Uterus (tissue), 4 donors: ENCODE data around the gene LIMCH1. TPM values are rescaled to one million over a fixed set of nuclear protein-coding genes. Genes with fewer than 3 reads are reported as not detected.
A peak's percentile ranks its signal among the peaks of the same experiment; 100 is the strongest.

Experiments
- DNase-seq, 2 donors: peaks; one replicate each; pipeline ENCODE4 v3.0.0-alpha.2; 2019 to 2020
- H3K27ac ChIP-seq, 2 donors: fragments of 200-600 bp; sonication (generic); 1 replicate in 1 of 2; 2 replicates in 1 of 2; pipeline ENCODE4 v1.5.1; 2016 to 2018
- H3K27me3 ChIP-seq, 2 donors: fragments of 200-600 bp; sonication (generic); one replicate each; pipeline ENCODE4 v1.5.1; 2018 to 2019; ENCODE audit warnings: control low read depth in 1 of 2
- H3K36me3 ChIP-seq, 2 donors: fragments of 200-600 bp; sonication (generic); one replicate each; pipeline ENCODE4 v1.5.1; 2019; ENCODE audit warnings: control low read depth in 1 of 2
- H3K4me1 ChIP-seq, 2 donors: fragments of 200-600 bp; sonication (generic); one replicate each; pipeline ENCODE4 v1.5.1; 2018 to 2019; ENCODE audit warnings: control low read depth in 1 of 2
- H3K4me3 ChIP-seq, 2 donors: fragments of 200-600 bp; sonication (generic); 1 replicate in 1 of 2; 2 replicates in 1 of 2; pipeline ENCODE4 v1.5.1; 2018 to 2019; ENCODE audit warnings: mild to moderate bottlenecking in 1 of 2
- H3K9me3 ChIP-seq, 2 donors: fragments of 200-600 bp; sonication (generic); one replicate each; pipeline ENCODE4 v1.5.1; 2019; ENCODE audit warnings: control low read depth in 1 of 2
- POLR2A ChIP-seq, 2 donors: fragments of 450-650 bp; IDR thresholded peaks; one replicate each; pipeline ENCODE4 v1.6.1; 2016; ENCODE audit warnings: antibody characterized with exemption in 2 of 2, mild to moderate bottlenecking in 1 of 2, moderate library complexity in 1 of 2
- intact Hi-C: fragments of 100-400 bp; cut with DNase I; formaldehyde crosslinking; loops from one replicate; pipeline ENCODE4 v1.15.1; 2023; ENCODE audit warnings: low total_unique reads
- total RNA-seq, 4 donors: library from RNA; depleted of rRNA in 3 of 4; stranded (reverse); fragments of >200 nt in 3 of 4; gene quantifications; one replicate each; pipeline versions ENCODE4 v1.1.0 to v1.2.4, GENCODE V29; 2014 to 2023
- TF ChIP-seq, protein P1 (sequence below), 4 experiments: fragments of 200-600 bp in 2 of 4; fragments of 450-650 bp in 2 of 4; sonication (generic) in 2 of 4; IDR thresholded peaks; one replicate each; pipeline ENCODE4 v1.5.1; 2016 to 2019; ENCODE audit warnings: antibody characterized with exemption in 4 of 4, mild to moderate bottlenecking in 2 of 4, moderate library complexity in 1 of 4
- donor health status: DM: yes; HTN: yes; CAD: no.

LIMCH1 gene
- total RNA-seq, 4 donors from 2014 or later: 12.9 to 49.5 (median 28.2) TPM

DNA sequence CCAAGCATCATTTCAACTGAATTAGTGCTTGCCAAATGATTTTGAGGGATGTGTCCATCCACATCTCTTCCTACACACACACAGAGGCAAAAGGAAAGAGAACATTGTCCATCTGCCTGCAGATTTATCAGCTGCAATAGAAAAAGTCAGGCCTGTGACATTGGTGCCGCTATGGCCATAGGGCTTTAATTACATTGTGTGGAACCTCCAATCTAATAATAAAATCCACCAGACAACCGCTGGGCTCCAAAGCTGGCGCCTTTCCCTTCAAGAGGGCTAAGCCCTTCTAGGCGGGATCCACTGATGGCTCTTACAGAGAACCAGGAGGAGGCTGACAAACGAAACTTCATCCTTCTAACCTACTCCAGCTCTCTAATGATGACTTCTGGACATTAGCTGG is 150.0 kb downstream of the LIMCH1 start:
- TF ChIP-seq, protein P1, sequence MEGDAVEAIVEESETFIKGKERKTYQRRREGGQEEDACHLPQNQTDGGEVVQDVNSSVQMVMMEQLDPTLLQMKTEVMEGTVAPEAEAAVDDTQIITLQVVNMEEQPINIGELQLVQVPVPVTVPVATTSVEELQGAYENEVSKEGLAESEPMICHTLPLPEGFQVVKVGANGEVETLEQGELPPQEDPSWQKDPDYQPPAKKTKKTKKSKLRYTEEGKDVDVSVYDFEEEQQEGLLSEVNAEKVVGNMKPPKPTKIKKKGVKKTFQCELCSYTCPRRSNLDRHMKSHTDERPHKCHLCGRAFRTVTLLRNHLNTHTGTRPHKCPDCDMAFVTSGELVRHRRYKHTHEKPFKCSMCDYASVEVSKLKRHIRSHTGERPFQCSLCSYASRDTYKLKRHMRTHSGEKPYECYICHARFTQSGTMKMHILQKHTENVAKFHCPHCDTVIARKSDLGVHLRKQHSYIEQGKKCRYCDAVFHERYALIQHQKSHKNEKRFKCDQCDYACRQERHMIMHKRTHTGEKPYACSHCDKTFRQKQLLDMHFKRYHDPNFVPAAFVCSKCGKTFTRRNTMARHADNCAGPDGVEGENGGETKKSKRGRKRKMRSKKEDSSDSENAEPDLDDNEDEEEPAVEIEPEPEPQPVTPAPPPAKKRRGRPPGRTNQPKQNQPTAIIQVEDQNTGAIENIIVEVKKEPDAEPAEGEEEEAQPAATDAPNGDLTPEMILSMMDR (IDR thresholded peaks at IDR 0.05): no peak
- no peak for TF ChIP-seq POLR2A (IDR thresholded peaks at IDR 0.05)
- Histone ChIP-seq H3K4me3 (no peak overlapping the region), H3K36me3 (no peaks in the 10 kb centered on the region), H3K9me3 (no peaks in the 10 kb centered on the region), H3K27me3 (no peaks in the 10 kb centered on the region), H3K4me1 (no peaks in the 10 kb centered on the region), H3K27ac (no peak overlapping the region)
- intact Hi-C loops: no loop called here
- DNase-seq: no peak

- Histone ChIP-seq H3K27ac (no peak overlapping the region), H3K9me3 (no peaks in the 10 kb centered on the region), H3K4me1 (no peaks in the 10 kb centered on the region), H3K27me3 (no peaks in the 10 kb centered on the region), H3K4me3 (no peak overlapping the region), H3K36me3 (no peaks in the 10 kb centered on the region)
- peak in 1 of 2 donors; percentile 16 for DNase-seq
- no peak for TF ChIP-seq POLR2A (IDR thresholded peaks at IDR 0.05)
- TF ChIP-seq, protein P1 (IDR thresholded peaks at IDR 0.05): peak; percentile 35 to 58 (median 47)
- intact Hi-C loops: no loop called here
Measured at GRCh38 chr4:41692717-41693345, 154.9 kb downstream of the LIMCH1 start.

DNA sequence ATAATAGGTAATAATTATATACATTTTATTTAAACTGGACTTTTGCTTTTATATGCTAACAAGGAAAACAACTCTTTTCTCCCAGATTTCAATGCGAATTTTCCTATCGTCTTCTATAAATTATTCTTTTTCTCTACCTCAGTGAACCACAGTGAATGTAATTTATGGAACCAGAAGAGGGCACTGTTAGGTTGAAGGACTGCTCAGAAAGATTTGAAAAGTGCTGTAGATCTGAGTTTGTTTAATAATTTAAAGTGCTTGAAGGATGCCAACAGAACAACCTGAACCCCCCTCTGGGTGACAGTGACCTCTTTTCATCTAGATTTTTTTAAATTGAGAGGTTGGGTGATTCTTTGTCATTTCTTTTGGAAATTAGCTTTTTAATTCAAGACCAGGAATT is 155.7 kb downstream of the LIMCH1 start:
- Histone ChIP-seq H3K27me3 (no peaks in the 10 kb centered on the region), H3K9me3 (no peaks in the 10 kb centered on the region), H3K4me3 (no peak overlapping the region), H3K27ac (no peak overlapping the region), H3K4me1 (no peaks in the 10 kb centered on the region), H3K36me3 (no peaks in the 10 kb centered on the region)
- DNase-seq: no peak
- no peak for TF ChIP-seq POLR2A (IDR thresholded peaks at IDR 0.05)
- TF ChIP-seq, protein P1 (IDR thresholded peaks at IDR 0.05): no peak
- intact Hi-C loops: no loop called here

- Histone ChIP-seq H3K27ac (no peak overlapping the region), H3K4me1 (no peaks in the 10 kb centered on the region), H3K4me3 (no peak overlapping the region), H3K27me3 (no peaks in the 10 kb centered on the region), H3K9me3 (no peaks in the 10 kb centered on the region), H3K36me3 (no peaks in the 10 kb centered on the region)
- intact Hi-C loops: no loop called here
- TF ChIP-seq POLR2A (IDR thresholded peaks at IDR 0.05): no peak
- TF ChIP-seq, protein P1 (IDR thresholded peaks at IDR 0.05): no peak
- no peak for DNase-seq
Measured at GRCh38 chr4:41696131-41696530, 158.2 kb downstream of the LIMCH1 start.

GRCh38 chr4:41696763-41697162 is 158.8 kb downstream of the LIMCH1 start:
- Histone ChIP-seq H3K4me3 (no peak overlapping the region), H3K27ac (no peak overlapping the region), H3K4me1 (no peaks in the 10 kb centered on the region), H3K36me3 (no peaks in the 10 kb centered on the region), H3K9me3 (no peaks in the 10 kb centered on the region), H3K27me3 (no peaks in the 10 kb centered on the region)
- intact Hi-C loops: no loop called here
- no peak for DNase-seq
- no peak for TF ChIP-seq POLR2A (IDR thresholded peaks at IDR 0.05)
- TF ChIP-seq, protein P1 (IDR thresholded peaks at IDR 0.05): no peak
